T-cell (primary cell): Measurements from ENCODE around the gene LAMC1. TPM values are rescaled to one million over a fixed set of nuclear protein-coding genes. Genes with fewer than 3 reads are reported as not detected.
"Not testable (repeated sequence)": the region's sequence is repeated elsewhere in the genome, so short reads cannot be mapped to it uniquely, and the experiment has no call there.

ENCODE experiments used
- ATAC-seq, 4 experiments: fragments of 200-7000 bp in 3 of 4; fragments of 150-1000 bp in 1 of 4; cut with Tn5 transposase; replicated peaks in 1 of 4; 1 replicate in 3 of 4; 2 replicates in 1 of 4; pipeline ENCODE4 v1.10.0; 2021; ENCODE audit warnings: moderate library complexity in 3 of 4, mild to moderate bottlenecking in 2 of 4, moderate number of reproducible peaks in 1 of 4
- CTCF ChIA-PET, 2 donors: fragments of 300-600 bp; sonication (Branson Sonifier 250); formaldehyde crosslinking; loops; one replicate each; lab custom pipeline; 2022; ENCODE audit warnings: antibody characterized with exemption in 2 of 2; lab: Charles Lee
- POLR2A ChIA-PET, 2 donors: fragments of 300-600 bp; sonication (Branson Sonifier 250); formaldehyde crosslinking; loops; one replicate each; lab custom pipeline; 2022; ENCODE audit warnings: antibody characterized with exemption in 2 of 2; lab: Charles Lee
- DNase-seq, 35 experiments: peaks; one replicate each; pipeline versions ENCODE4 v3.0.0 to v3.0.0-alpha.2; 2013 to 2023
- H3K27ac ChIP-seq: one replicate; pipeline ENCODE4 v1.5.1; 2013; ENCODE audit warnings: low read length
- H3K27me3 ChIP-seq, 2 experiments: replicated peaks in 1 of 2; 1 replicate in 1 of 2; 2 replicates in 1 of 2; pipeline versions ENCODE4 v1.6.1 to v1.7.0; 2013; ENCODE audit warnings: low read length in 1 of 2, mixed read lengths in 1 of 2; ENCODE audit not compliant: control insufficient read depth in 2 of 2, insufficient read depth in 2 of 2; ENCODE audit errors: extremely low read depth in 1 of 2
- H3K36me3 ChIP-seq, 2 donors: 1 replicate in 1 of 2; 2 replicates in 1 of 2; pipeline versions ENCODE4 v1.6.1 to v1.7.0; 2013; ENCODE audit warnings: low read length in 1 of 2; ENCODE audit not compliant: control insufficient read depth in 2 of 2, insufficient read depth in 1 of 2; ENCODE audit errors: extremely low read depth in 1 of 2
- H3K4me1 ChIP-seq, 2 experiments: 1 replicate in 1 of 2; 2 replicates in 1 of 2; pipeline versions ENCODE4 v1.6.1 to v1.7.0; 2013; ENCODE audit warnings: low read length in 2 of 2, mixed read lengths in 1 of 2; ENCODE audit not compliant: insufficient read depth in 2 of 2, control insufficient read depth in 1 of 2; ENCODE audit errors: extremely low read depth in 1 of 2
- H3K4me3 ChIP-seq, 2 donors: 1 replicate in 1 of 2; 2 replicates in 1 of 2; pipeline versions ENCODE4 v1.5.1 to v1.7.0; 2013; ENCODE audit warnings: mild to moderate bottlenecking in 2 of 2, low read length in 1 of 2, moderate library complexity in 1 of 2; ENCODE audit not compliant: control insufficient read depth in 1 of 2; ENCODE audit errors: extremely low read depth in 1 of 2
- H3K9me3 ChIP-seq: 2 replicates; pipeline ENCODE4 v1.7.0; 2013
- H3K27ac Mint-ChIP-seq, 2 donors: one replicate each; pipeline ENCODE4 v1.8.0; 2020 to 2021; ENCODE audit warnings: mild to moderate bottlenecking in 2 of 2, mixed read lengths in 2 of 2
- H3K27me3 Mint-ChIP-seq, 2 donors: one replicate each; pipeline ENCODE4 v1.8.0; 2021 to 2022; ENCODE audit warnings: mixed read lengths in 2 of 2
- H3K36me3 Mint-ChIP-seq: one replicate; pipeline ENCODE4 v1.8.0; 2021; ENCODE audit warnings: mixed read lengths
- H3K4me1 Mint-ChIP-seq, 3 donors: one replicate each; pipeline ENCODE4 v1.8.0; 2020 to 2022; ENCODE audit warnings: mixed read lengths in 3 of 3, mild to moderate bottlenecking in 1 of 3
- H3K4me3 Mint-ChIP-seq, 3 donors: one replicate each; pipeline ENCODE4 v1.8.0; 2020 to 2022; ENCODE audit warnings: mild to moderate bottlenecking in 3 of 3, mixed read lengths in 3 of 3, moderate library complexity in 3 of 3
- H3K9me3 Mint-ChIP-seq, 3 donors: one replicate each; pipeline ENCODE4 v1.8.0; 2020 to 2022; ENCODE audit warnings: mixed read lengths in 3 of 3
- WGBS: methylation state at CpG from one replicate; pipeline ENCODE4 v1.1.5; 2013; ENCODE audit warnings: missing lambda C conversion rate; ENCODE audit not compliant: insufficient coverage; 5-methylcytosine and 5-hydroxymethylcytosine counted together
- total RNA-seq, 35 experiments: library from RNA in 6 of 35; stranded (reverse) in 6 of 35; fragments of 120-200 nt in 1 of 35; gene quantifications; one replicate each; pipeline versions ENCODE4 v1.2.1 to v1.2.4 and lab custom pipeline; 2013 to 2026

The LAMC1 gene
- total RNA-seq, 5 donors from 2014 or later (not counting 1 experiment from before 2014, with no cell fraction given) = 0.30 to 3.1 (median 2.1) TPM

GRCh38 chr1:183147735-183148134, 124.5 kb downstream of the LAMC1 start:
- ChIA-PET POLR2A (no interaction called here), CTCF (no interaction called here)
- no peak overlapping the region for H3K27ac Mint-ChIP-seq
- H3K4me3 Mint-ChIP-seq = no peak overlapping the region
- H3K36me3 Mint-ChIP-seq = no peaks in the 10 kb centered on the region
- H3K9me3 Mint-ChIP-seq = no peaks in the 10 kb centered on the region
- H3K27ac ChIP-seq = no peak overlapping the region
- H3K4me1 ChIP-seq = no peaks in the 10 kb centered on the region
- no peaks in the 10 kb centered on the region for H3K4me1 Mint-ChIP-seq
- H3K9me3 ChIP-seq = no peaks in the 10 kb centered on the region
- no peaks in the 10 kb centered on the region for H3K36me3 ChIP-seq
- ATAC-seq (no peak), DNase-seq (no peak)
- no peak overlapping the region for H3K4me3 ChIP-seq
- H3K27me3 ChIP-seq = peaks cover 0 to 5% of the 10 kb centered on the region in 2 experiments
- 85% methylated on average over 2 of the region's 2 CpGs for WGBS
- peaks cover 6 to 10% of the 10 kb centered on the region in 2 donors for H3K27me3 Mint-ChIP-seq

DNA sequence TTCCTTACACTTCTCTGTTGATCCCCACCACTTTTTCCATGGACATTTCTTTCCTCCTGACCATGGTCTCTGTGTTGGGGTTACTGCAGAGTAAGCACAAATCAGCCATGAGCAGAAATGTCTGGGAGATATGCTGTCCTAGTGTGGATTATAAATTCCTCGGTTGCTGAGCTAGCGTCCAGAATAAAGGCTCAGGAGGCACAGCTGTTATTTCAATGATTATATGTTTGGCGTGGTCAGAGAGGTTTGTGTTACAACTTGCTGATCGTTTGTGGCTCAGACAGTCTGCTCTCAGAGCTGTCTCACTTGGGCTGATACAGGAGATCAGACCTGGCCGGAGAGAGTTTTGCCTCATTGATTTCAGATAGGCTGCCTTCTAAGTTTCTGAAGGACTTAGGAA, 125.4 kb downstream of the LAMC1 start:
- 75% methylated on average over 4 of the region's 5 CpGs for WGBS
- ATAC-seq = no peak
- Histone ChIP-seq H3K36me3 (no peaks in the 10 kb centered on the region), H3K27ac (no peak overlapping the region), H3K27me3 (peaks cover 0 to 8% of the 10 kb centered on the region in 2 experiments), H3K4me3 (no peak overlapping the region), H3K9me3 (no peaks in the 10 kb centered on the region), H3K4me1 (no peaks in the 10 kb centered on the region)
- peaks cover 9 to 15% of the 10 kb centered on the region in 2 donors for H3K27me3 Mint-ChIP-seq
- ChIA-PET POLR2A (no interaction called here), CTCF (no interaction called here)
- H3K4me1 Mint-ChIP-seq = no peaks in the 10 kb centered on the region
- no peak for DNase-seq
- no peak overlapping the region for H3K4me3 Mint-ChIP-seq
- H3K27ac Mint-ChIP-seq = no peak overlapping the region
- no peaks in the 10 kb centered on the region for H3K9me3 Mint-ChIP-seq
- no peaks in the 10 kb centered on the region for H3K36me3 Mint-ChIP-seq

GRCh38 chr1:183149273-183149672, 126.1 kb downstream of the LAMC1 start:
- H3K4me3 Mint-ChIP-seq = no peak overlapping the region
- H3K4me1 Mint-ChIP-seq = no peaks in the 10 kb centered on the region
- Histone ChIP-seq H3K36me3 (no peaks in the 10 kb centered on the region), H3K4me3 (no peak overlapping the region), H3K27ac (no peak overlapping the region), H3K27me3 (peaks cover 0 to 8% of the 10 kb centered on the region in 2 experiments), H3K4me1 (no peaks in the 10 kb centered on the region), H3K9me3 (no peaks in the 10 kb centered on the region)
- no peaks in the 10 kb centered on the region for H3K36me3 Mint-ChIP-seq
- no peak overlapping the region for H3K27ac Mint-ChIP-seq
- no peaks in the 10 kb centered on the region for H3K9me3 Mint-ChIP-seq
- no peak for DNase-seq
- 70% methylated on average over 1 of the region's 1 CpG for WGBS
- peaks cover 12 to 17% of the 10 kb centered on the region in 2 donors for H3K27me3 Mint-ChIP-seq
- ATAC-seq = no peak
- POLR2A ChIA-PET = no interaction called here
- CTCF ChIA-PET = no interaction called here

DNA sequence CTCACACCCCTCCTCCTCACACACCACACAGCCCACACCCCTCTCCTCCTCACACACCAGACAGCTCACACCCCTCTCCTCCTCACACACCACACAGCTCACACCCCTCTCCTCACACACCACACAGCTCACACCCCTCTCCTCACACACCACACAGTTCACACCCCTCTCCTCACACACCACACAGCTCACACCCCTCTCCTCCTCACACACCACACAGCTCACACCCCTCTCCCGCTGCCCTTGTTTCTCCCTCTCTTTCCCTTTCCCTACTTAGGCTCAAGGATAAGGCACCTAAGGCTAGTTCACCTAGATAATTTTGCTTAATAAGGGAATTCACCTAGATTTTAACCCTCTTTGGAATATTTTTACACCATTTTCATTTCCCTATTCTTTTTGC, 126.8 kb downstream of the LAMC1 start:
- ATAC-seq, H3K4me3 Mint-ChIP-seq, H3K4me1 ChIP-seq, DNase-seq, H3K36me3 Mint-ChIP-seq, H3K4me3 ChIP-seq, H3K9me3 ChIP-seq, H3K27me3 ChIP-seq, CTCF ChIA-PET, H3K4me1 Mint-ChIP-seq, H3K9me3 Mint-ChIP-seq, H3K27ac ChIP-seq, H3K27ac Mint-ChIP-seq, H3K36me3 ChIP-seq, POLR2A ChIA-PET: not testable (repeated sequence)
- peaks cover 12 to 14% of the 10 kb centered on the region in 2 donors for H3K27me3 Mint-ChIP-seq
- no CpG with 5 or more reads among the region's 1 CpG for WGBS

DNA sequence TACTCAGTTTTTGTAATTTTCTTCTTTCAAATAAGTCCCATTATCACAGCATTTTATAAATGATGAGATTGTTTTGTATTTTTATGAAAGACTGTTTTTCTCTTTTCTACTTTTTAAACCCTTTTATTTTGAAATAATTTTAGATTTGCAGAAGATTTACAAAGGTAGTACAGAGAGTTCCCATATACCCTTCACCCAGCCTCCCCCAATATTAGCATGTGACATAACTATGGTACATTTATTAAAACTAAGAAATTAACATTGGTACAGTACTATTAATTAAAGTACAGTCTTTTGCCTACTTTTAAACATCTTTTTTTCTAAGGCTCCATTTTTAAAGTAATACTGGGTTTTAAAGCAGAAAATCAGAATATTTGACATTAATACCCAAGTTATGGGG, 127.2 kb downstream of the LAMC1 start:
- H3K27ac Mint-ChIP-seq = no peak overlapping the region
- no peaks in the 10 kb centered on the region for H3K4me1 Mint-ChIP-seq
- Histone ChIP-seq H3K27ac (no peak overlapping the region), H3K4me3 (no peak overlapping the region), H3K36me3 (no peaks in the 10 kb centered on the region), H3K4me1 (no peaks in the 10 kb centered on the region), H3K27me3 (peaks cover 0 to 8% of the 10 kb centered on the region in 2 experiments), H3K9me3 (no peaks in the 10 kb centered on the region)
- ATAC-seq = no peak
- H3K36me3 Mint-ChIP-seq = no peaks in the 10 kb centered on the region
- DNase-seq = no peak
- CTCF ChIA-PET = no interaction called here
- no peak overlapping the region for H3K4me3 Mint-ChIP-seq
- H3K27me3 Mint-ChIP-seq = peaks cover 12 to 14% of the 10 kb centered on the region in 2 donors
- POLR2A ChIA-PET = no interaction called here
- H3K9me3 Mint-ChIP-seq = no peaks in the 10 kb centered on the region

GRCh38 chr1:183152180-183152579, 129.0 kb downstream of the LAMC1 start:
- no peak for DNase-seq
- no peak for ATAC-seq
- H3K27ac Mint-ChIP-seq = no peak overlapping the region
- H3K27me3 ChIP-seq = peaks cover 0 to 8% of the 10 kb centered on the region in 2 experiments
- ChIA-PET POLR2A (no interaction called here), CTCF (interaction anchor here in 1 of 2 donors (0.7 kb wide), 1 partner anchor 182 kb away, joined by 3 read pairs; no protein-coding TSS in a partner anchor)
- H3K4me1 Mint-ChIP-seq = no peaks in the 10 kb centered on the region
- H3K27me3 Mint-ChIP-seq = peaks cover 14 to 19% of the 10 kb centered on the region in 2 donors
- H3K27ac ChIP-seq = no peak overlapping the region
- H3K9me3 ChIP-seq = no peaks in the 10 kb centered on the region
- H3K4me1 ChIP-seq = no peaks in the 10 kb centered on the region
- no peaks in the 10 kb centered on the region for H3K36me3 Mint-ChIP-seq
- 100% methylated on average over 2 of the region's 7 CpGs for WGBS
- no peaks in the 10 kb centered on the region for H3K9me3 Mint-ChIP-seq
- H3K4me3 Mint-ChIP-seq = no peak overlapping the region
- no peaks in the 10 kb centered on the region for H3K36me3 ChIP-seq
- no peak overlapping the region for H3K4me3 ChIP-seq

GRCh38 chr1:183155939-183156338, 132.7 kb downstream of the LAMC1 start:
- H3K36me3 Mint-ChIP-seq = no peaks in the 10 kb centered on the region
- POLR2A ChIA-PET = no interaction called here
- no peak overlapping the region for H3K4me3 Mint-ChIP-seq
- Histone ChIP-seq H3K4me1 (no peaks in the 10 kb centered on the region), H3K27me3 (peaks cover 0 to 8% of the 10 kb centered on the region in 2 experiments), H3K27ac (no peak overlapping the region), H3K36me3 (no peaks in the 10 kb centered on the region), H3K4me3 (no peak overlapping the region), H3K9me3 (no peaks in the 10 kb centered on the region)
- ATAC-seq (no peak), DNase-seq (no peak)
- CTCF ChIA-PET = no interaction called here
- H3K4me1 Mint-ChIP-seq = no peaks in the 10 kb centered on the region
- no peak overlapping the region for H3K27ac Mint-ChIP-seq
- peaks cover 11 to 16% of the 10 kb centered on the region in 2 donors for H3K27me3 Mint-ChIP-seq
- no peaks in the 10 kb centered on the region for H3K9me3 Mint-ChIP-seq
- WGBS = no CpG with 5 or more reads among the region's 2 CpGs
